Endodermal cell (in vitro differentiated cells): ENCODE data around the gene CRIP2. TPM values are rescaled to one million over a fixed set of nuclear protein-coding genes. Genes with fewer than 3 reads are reported as not detected.

Experiments
- DNase-seq: peaks from one replicate; pipeline ENCODE4 v3.0.0-alpha.2; 2017
- H3K27ac ChIP-seq: 2 replicates; pipeline ENCODE4 v1.5.1; 2013; ENCODE audit warnings: mild to moderate bottlenecking, low read depth, low read length, moderate library complexity
- H3K27me3 ChIP-seq: 2 replicates; pipeline ENCODE4 v1.6.1; 2013; ENCODE audit warnings: mild to moderate bottlenecking, low read length, moderate library complexity; ENCODE audit not compliant: insufficient read depth, control insufficient read depth, poor library complexity, severe bottlenecking
- H3K36me3 ChIP-seq: 2 replicates; pipeline ENCODE4 v1.7.0; 2013; ENCODE audit warnings: mild to moderate bottlenecking, low read length, moderate library complexity; ENCODE audit not compliant: control insufficient read depth, insufficient read depth
- H3K4me1 ChIP-seq: one replicate; pipeline ENCODE4 v1.7.0; 2013; ENCODE audit warnings: low read length; ENCODE audit not compliant: control insufficient read depth, insufficient read depth
- H3K4me3 ChIP-seq: 2 replicates; pipeline ENCODE4 v1.5.1; 2013; ENCODE audit warnings: mild to moderate bottlenecking, low read length, moderate library complexity
- H3K9ac ChIP-seq: 2 replicates; pipeline ENCODE4 v1.6.1; 2013; ENCODE audit warnings: mild to moderate bottlenecking, low read length, moderate library complexity; ENCODE audit not compliant: poor library complexity, severe bottlenecking; ENCODE audit errors: extremely low read depth
- H3K9me3 ChIP-seq: 2 replicates; pipeline ENCODE4 v1.6.1; 2013; ENCODE audit warnings: mild to moderate bottlenecking, low read length, moderate library complexity; ENCODE audit not compliant: control insufficient read depth
- H3K27ac Mint-ChIP-seq: 2 replicates; pipeline ENCODE4 v1.8.0; 2020; ENCODE audit warnings: mixed read lengths
- H3K27me3 Mint-ChIP-seq: 2 replicates; pipeline ENCODE4 v1.8.0; 2021; ENCODE audit warnings: mild to moderate bottlenecking, mixed read lengths; ENCODE audit not compliant: insufficient read depth
- H3K36me3 Mint-ChIP-seq: 2 replicates; pipeline ENCODE4 v1.8.0; 2020; ENCODE audit warnings: low read depth, mixed read lengths
- H3K4me1 Mint-ChIP-seq: 2 replicates; pipeline ENCODE4 v1.8.0; 2020; ENCODE audit warnings: mixed read lengths
- H3K4me3 Mint-ChIP-seq: 2 replicates; pipeline ENCODE4 v1.8.0; 2020; ENCODE audit warnings: mild to moderate bottlenecking, moderate library complexity, mixed read lengths
- H3K9me3 Mint-ChIP-seq: 2 replicates; pipeline ENCODE4 v1.8.0; 2020; ENCODE audit warnings: mild to moderate bottlenecking, mixed read lengths
- WGBS, 2 experiments: methylation state at CpG; one replicate each; pipeline versions ENCODE4 v1.1.5 to v1.1.7; 2013; ENCODE audit warnings: missing lambda C conversion rate in 2 of 2, mixed read lengths in 1 of 2; ENCODE audit not compliant: insufficient coverage in 1 of 2, insufficient read length in 1 of 2; 5-methylcytosine and 5-hydroxymethylcytosine counted together
- total RNA-seq, 2 donors: library from RNA; stranded (reverse); fragmentation: NEBNext Ultra II Directional in 1 of 2; extraction: Animal tissue kit (Norgen Biotek cat#: 25700) in 1 of 2; gene quantifications; 2 replicates in 1 of 2; 3 replicates in 1 of 2; pipeline ENCODE4 v1.2.1, GENCODE V29; 2021
- TF ChIP-seq, protein P1 (sequence below): fragments of 200-600 bp; sonication (generic); conservative IDR thresholded peaks from 2 replicates; pipeline ENCODE4 v1.5.0; 2021; ENCODE audit warnings: antibody characterized with exemption, mild to moderate bottlenecking

Gene CRIP2
- total RNA-seq, 2 donors from 2014 or later: 3.9 to 5.3 TPM

DNA sequence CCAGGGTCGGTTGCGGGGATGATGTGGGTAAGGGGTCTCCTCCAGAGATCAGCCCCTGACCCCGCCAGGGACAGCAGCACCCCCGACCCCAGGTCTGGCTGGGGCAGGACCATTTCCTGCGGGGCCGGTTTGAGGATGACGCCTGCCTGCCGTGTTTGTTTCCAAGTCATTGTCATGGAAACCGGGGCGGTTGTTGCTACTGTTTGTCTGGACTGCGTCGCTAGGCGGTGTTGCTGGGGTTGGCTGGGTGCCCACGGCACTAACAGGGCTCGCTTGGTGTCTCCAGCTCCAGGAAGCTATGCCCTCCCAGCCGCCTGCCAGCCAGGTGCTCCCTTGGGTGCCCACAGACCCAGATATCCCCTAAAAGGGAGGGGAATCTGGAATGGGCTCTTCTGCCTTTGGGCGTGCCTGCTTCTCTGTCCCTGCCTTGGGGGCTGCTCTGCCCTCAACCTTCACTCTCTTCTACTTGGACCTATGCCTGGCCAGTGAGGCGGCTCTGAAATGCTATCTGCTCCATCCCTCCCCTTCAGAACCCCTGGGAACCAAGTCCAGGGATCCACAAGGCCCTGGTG, 7.4 kb downstream of the CRIP2 start:
- H3K36me3 ChIP-seq: no peaks in the 10 kb centered on the region
- DNase-seq: peak; percentile 92
- Mint-ChIP-seq H3K9me3 (peaks cover 2% of the 10 kb centered on the region), H3K4me3 (peak overlapping the region; percentile 10), H3K4me1 (peaks cover 8% of the 10 kb centered on the region), H3K36me3 (no peaks in the 10 kb centered on the region), H3K27ac (peak overlapping the region; percentile 89), H3K27me3 (peaks cover 85% of the 10 kb centered on the region)
- WGBS, 2 experiments: 16 to 20% methylated on average over 9 to 18 of the region's 18 CpGs
- H3K4me3 ChIP-seq: no peak overlapping the region
- H3K4me1 ChIP-seq: peaks cover 9% of the 10 kb centered on the region
- TF ChIP-seq, protein P1, sequence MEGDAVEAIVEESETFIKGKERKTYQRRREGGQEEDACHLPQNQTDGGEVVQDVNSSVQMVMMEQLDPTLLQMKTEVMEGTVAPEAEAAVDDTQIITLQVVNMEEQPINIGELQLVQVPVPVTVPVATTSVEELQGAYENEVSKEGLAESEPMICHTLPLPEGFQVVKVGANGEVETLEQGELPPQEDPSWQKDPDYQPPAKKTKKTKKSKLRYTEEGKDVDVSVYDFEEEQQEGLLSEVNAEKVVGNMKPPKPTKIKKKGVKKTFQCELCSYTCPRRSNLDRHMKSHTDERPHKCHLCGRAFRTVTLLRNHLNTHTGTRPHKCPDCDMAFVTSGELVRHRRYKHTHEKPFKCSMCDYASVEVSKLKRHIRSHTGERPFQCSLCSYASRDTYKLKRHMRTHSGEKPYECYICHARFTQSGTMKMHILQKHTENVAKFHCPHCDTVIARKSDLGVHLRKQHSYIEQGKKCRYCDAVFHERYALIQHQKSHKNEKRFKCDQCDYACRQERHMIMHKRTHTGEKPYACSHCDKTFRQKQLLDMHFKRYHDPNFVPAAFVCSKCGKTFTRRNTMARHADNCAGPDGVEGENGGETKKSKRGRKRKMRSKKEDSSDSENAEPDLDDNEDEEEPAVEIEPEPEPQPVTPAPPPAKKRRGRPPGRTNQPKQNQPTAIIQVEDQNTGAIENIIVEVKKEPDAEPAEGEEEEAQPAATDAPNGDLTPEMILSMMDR: peak; percentile 43
- H3K27ac ChIP-seq: peak overlapping the region; percentile 63
- peaks cover 87% of the 10 kb centered on the region for H3K27me3 ChIP-seq
- H3K9ac ChIP-seq: peak overlapping the region; percentile 47
- H3K9me3 ChIP-seq: no peaks in the 10 kb centered on the region

GRCh38 chr14:105482486-105483110, 8.0 kb downstream of the CRIP2 start:
- H3K27ac Mint-ChIP-seq: peak overlapping the region; percentile 89
- 92 to 93% methylated on average over 13 to 18 of the region's 18 CpGs for WGBS, 2 experiments
- no peaks in the 10 kb centered on the region for H3K9me3 ChIP-seq
- peaks cover 81% of the 10 kb centered on the region for H3K27me3 Mint-ChIP-seq
- H3K4me3 Mint-ChIP-seq: no peak overlapping the region
- H3K27ac ChIP-seq: peak overlapping the region; percentile 63
- H3K4me1 Mint-ChIP-seq: peaks cover 8% of the 10 kb centered on the region
- no peaks in the 10 kb centered on the region for H3K9me3 Mint-ChIP-seq
- peak overlapping the region; percentile 47 for H3K9ac ChIP-seq
- no peaks in the 10 kb centered on the region for H3K36me3 Mint-ChIP-seq
- TF ChIP-seq, protein P1: no peak
- no peak overlapping the region for H3K4me3 ChIP-seq
- no peak for DNase-seq
- no peaks in the 10 kb centered on the region for H3K36me3 ChIP-seq
- peaks cover 87% of the 10 kb centered on the region for H3K27me3 ChIP-seq
- peaks cover 9% of the 10 kb centered on the region for H3K4me1 ChIP-seq

DNA sequence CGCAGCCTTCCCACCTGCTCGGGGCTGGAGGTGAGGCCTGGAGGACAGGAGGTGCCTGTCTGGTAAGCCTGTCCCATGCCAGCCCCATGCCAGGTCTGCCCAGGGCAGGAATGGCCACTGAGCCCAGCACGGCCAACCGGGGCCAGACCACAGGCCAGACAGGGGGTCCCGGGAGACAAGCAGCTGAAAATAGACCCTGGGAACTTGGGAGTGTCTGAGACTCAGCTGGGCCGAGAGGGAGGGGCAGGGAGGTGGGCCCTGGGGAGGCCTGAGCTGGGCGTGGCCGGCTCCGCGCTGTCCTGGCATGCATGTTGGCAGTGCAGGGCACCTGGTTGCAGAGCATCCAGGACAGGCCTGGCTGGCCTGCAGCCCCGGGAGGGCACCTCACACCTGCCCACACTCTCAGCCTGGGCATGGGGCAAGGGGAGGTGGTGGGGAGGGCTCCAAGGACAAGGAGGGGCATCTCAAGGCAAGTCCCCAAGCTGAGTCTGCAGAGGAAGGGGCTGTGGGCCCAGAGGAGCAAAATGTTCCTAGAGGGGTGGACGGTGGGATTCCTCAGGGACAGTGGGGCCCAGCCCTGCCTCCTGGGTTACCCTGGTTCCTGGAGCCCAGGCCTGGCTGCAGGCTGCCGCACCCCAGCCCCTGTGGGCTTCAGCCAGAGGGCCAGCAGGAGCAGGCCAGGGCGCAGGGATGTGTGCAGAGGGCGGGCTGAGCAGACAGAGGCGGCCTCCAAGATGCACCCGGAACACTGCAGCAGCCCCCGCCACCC, 8.9 kb downstream of the CRIP2 start:
- DNase-seq: no peak
- Mint-ChIP-seq H3K4me1 (peaks cover 8% of the 10 kb centered on the region), H3K9me3 (no peaks in the 10 kb centered on the region), H3K4me3 (no peak overlapping the region), H3K36me3 (no peaks in the 10 kb centered on the region), H3K27me3 (peaks cover 82% of the 10 kb centered on the region), H3K27ac (no peak overlapping the region)
- 83 to 85% methylated on average over 15 to 18 of the region's 18 CpGs for WGBS, 2 experiments
- H3K9ac ChIP-seq: no peak overlapping the region
- H3K27ac ChIP-seq: no peak overlapping the region
- peaks cover 9% of the 10 kb centered on the region for H3K4me1 ChIP-seq
- peaks cover 84% of the 10 kb centered on the region for H3K27me3 ChIP-seq
- no peaks in the 10 kb centered on the region for H3K36me3 ChIP-seq
- H3K4me3 ChIP-seq: no peak overlapping the region
- TF ChIP-seq, protein P1: no peak
- H3K9me3 ChIP-seq: no peaks in the 10 kb centered on the region
